Measurements from ENCODE around the gene SULT6B1.
A peak's percentile ranks its signal among the peaks of the same experiment; 100 is the strongest.
"Not testable (repeated sequence)": the region's sequence is repeated elsewhere in the genome, so short reads cannot be mapped to it uniquely, and the experiment has no call there.

Gene SULT6B1

GRCh38 chr2:37196320-37197195 is 8.1 kb upstream of the SULT6B1 start, which contains the start of gene CEBPZOS:
CEBPZOS (plus strand) TSS chr2:37196496; CDS start chr2:37199705, 3,209 bp downstream.
- peak; percentile 75 for DNase-seq (ENCODE audit: low read depth, low spot score)

- not testable (repeated sequence) for DNase-seq (ENCODE audit: low read depth, low spot score)
Measured at GRCh38 chr2:37195862-37196319, 7.4 kb upstream of the SULT6B1 start.

GRCh38 chr2:37192551-37192950 is 4.1 kb upstream of the SULT6B1 start:
- DNase-seq (ENCODE audit: low read depth, low spot score) = no peak

GRCh38 chr2:37191747-37192146 is 3.3 kb upstream of the SULT6B1 start:
- DNase-seq (ENCODE audit: low read depth, low spot score) = no peak

DNA sequence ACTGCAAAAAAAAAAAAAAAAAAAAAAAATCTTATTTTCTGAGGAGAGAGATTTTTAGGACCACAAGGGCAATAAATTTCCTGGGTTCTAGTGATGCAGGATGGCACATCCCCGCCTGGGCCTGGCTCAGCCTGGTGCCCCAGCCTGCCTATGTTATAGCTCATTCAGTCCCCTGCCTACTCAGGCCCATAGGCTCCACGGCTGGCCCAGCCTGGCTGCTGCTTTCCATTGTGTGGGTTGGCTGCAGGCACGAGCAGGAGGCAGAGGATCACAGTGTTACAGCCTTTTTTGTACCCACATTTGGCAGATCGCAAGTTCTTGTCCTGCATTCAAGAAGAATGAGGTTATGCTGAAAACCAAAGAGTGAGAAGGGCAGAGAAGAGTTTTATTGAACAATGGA is 2.8 kb upstream of the SULT6B1 start:
- DNase-seq (ENCODE audit: low read depth, low spot score) = no peak

DNA sequence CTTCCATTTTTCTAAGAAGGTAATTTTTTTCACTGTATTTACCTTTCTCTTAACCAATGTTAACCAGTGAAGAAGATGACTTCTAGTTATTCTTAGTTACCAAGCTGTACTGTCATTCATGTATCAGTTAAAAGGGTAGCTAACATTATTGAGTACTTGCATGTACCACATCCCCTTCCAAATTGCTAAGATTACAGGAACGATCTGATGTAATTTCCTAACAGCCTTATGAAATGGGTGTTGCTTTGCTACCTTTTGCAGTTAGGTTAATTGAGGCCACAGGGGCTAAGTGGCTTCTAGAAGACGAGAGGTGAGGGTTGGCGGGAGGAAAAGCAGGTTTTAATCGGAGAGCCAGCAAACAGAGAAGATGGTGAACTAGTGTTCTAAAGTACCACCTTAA is 1.8 kb upstream of the SULT6B1 start:
- no peak for DNase-seq (ENCODE audit: low read depth, low spot score)

GRCh38 chr2:37189452-37190153 is 1.1 kb upstream of the SULT6B1 start:
- DNase-seq (ENCODE audit: low read depth, low spot score) = no peak

DNA sequence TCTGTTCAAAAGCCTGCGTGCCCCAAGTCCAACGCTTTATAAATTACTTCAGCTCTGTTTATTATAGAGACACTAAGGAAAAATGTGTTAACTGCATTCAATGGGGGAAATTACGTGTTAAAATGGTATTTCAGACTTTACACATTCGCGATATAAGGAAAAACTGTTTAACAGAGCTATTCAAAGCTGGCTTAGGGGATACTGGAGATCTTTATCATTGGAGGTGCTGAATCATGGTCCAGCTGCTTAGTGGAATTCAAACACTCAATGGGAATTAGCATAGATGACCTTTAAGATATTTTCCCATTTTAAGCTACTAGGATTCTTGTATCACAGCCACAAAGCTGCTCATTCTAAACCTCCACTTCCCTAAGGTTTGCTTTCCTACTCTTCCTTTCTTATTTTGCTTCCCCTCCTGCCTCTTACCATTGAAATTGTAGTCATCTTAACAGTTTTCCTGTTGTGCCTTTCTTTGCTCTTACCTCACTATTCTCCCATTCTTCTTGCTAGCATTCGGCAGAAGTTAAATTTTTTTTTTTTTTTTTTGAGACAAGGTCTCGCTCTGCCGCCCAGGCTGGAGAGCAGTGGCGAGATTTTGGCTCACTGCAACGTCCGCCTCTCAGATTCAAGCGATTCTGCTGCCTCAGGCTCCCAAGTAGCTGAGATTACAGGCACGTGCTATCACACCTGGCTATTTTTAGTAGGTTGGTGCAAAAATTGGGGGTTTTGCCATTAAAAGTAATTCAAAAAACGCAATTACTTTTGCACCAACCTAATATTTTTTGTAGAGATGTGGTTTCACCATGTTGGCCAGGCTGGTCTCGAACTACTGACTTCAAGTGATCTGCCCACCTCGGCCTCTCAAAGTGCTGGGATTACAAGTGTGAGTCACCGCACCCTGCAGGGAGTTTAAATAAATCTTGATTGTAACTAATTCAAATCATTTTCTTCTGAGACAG is 6.5 kb downstream of the SULT6B1 start:
- no peak for DNase-seq (ENCODE audit: low read depth, low spot score)

GRCh38 chr2:37180640-37181039 is 7.8 kb downstream of the SULT6B1 start:
- no peak for DNase-seq (ENCODE audit: low read depth, low spot score)

DNA sequence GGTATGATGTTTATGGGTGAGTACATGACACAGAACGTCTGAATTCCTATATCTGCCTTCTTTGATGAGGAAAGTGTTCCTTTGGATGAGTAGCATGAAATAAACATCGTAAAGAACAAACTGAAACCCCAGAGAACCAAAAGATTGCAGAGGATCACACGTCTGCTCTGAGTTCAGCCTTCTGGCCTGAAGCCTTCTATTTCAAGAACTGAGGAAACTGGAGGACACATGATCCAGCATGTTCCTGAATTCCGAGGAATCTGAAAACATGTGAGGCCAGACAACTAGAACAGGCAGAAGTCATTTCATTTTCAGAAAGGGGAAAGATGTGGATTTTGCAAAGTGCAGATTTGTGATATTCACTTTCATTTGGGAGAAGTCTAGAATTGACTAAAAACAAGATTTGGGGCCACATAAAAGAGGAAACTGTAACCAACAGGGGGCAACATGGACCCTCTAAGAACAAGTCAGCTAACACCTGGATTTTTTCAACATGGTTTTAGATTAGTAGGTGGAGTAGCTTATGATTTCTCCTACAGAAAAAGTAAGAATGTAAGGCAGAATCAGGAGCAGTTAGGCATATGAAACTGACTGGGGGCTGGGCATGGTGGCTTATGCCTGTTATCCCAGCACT is 8.3 kb downstream of the SULT6B1 start:
- DNase-seq (ENCODE audit: low read depth, low spot score) = no peak

DNA sequence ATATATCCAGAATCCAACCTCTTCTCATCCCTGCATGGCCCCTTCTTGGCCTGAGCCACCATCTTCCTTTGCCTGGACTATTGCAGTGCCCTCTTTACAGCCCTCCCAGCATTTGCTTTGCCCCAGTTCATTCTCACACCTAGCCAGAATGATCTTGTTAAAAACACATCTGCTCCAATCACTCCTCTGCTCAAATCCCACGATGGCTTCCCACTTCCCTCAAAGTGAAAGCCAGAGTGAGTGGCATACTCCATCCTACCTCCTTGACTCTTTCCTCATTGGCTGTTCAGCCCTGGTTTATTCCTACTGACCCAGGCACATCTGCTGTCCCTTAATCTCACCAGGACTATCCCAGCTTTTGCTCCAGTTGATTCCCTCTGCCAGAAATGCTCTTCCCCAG is 14.7 kb downstream of the SULT6B1 start:
- no peak for DNase-seq (ENCODE audit: low read depth, low spot score)

DNA sequence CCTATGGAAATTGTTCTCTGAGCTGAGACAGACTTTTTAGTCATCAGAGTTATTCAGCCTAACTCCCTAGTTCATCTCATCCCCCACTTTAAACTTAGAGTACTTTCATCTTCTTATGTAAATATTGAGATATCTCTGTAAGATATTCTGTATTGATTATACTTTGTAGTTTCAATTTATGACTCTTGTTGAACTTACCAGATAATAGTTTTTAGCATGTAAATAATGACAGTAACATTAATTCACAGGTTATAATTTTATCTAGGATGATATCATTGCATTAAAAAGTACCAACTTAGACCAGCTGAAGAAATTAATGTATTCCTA is 16.9 kb downstream of the SULT6B1 start:
- DNase-seq (ENCODE audit: low read depth, low spot score) = no peak

GRCh38 chr2:37168217-37168981 is 20.1 kb downstream of the SULT6B1 start:
- DNase-seq (ENCODE audit: low read depth, low spot score) = no peak

DNA sequence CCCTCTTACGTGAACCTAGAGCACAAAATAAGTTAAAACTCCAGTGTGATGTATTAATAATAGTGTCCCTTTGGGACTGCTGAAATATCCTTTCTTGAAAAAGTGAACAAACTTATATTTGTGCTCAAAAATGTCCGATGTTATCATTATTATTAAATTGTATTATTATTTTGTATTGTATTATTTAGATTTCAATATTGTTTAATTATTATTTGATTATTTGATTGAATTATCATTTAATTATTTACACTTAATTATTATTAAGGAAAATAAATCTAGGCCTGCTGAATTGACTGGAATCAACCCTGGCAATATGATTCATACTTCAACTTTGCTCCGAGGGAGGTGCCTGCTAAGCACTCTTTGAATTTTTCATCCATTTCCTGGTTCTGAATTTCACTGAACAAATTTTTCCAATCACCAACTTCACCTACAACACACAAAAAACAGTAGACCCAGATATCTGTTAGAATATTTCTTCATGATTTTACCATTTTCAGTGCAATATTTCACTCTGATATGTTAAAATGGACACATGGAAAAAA is 20.8 kb downstream of the SULT6B1 start:
- no peak for DNase-seq (ENCODE audit: low read depth, low spot score)

GRCh38 chr2:37164757-37165156 is 23.7 kb downstream of the SULT6B1 start:
- DNase-seq (ENCODE audit: low read depth, low spot score) = no peak

DNA sequence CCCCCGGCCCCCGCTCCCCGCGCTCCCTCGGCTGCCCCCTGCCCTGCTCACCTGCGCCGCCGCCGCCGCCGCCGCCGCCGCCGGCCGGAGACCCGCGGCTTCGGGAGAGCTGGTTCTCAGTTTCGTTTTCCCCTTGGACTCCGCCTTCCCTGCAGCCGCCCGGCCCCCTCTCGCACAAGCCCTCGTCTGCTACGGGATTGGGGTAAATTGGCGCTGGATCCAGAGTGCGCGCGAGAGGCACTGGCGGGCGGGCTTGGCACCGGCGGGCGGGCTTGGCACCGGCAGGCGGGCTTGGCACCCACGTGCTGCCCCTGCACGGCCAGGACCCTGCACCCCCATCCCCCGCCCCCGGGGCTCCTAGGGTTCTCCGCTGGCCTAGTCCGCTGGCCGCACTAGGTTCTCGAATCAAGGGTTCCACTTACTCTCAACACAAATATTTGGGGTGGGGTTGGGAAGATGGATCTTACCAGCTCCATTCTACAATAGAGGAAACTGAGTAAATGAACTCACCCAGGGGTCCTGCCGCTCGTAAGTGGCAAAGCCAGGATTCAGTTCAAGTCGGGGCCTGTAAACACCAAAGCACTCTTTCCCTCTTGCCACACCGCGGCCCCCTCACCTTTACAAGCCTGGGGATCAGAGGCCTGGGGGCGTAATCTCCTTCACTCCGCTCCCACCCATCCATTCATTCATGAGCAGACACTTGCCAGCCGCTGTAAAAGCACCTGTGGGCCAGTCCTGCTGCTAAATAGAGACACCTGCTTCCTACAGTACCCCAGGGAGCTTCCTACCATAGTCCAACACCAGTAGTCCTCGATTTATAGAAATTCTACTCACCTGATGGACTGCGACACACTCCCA is 31.4 kb downstream of the SULT6B1 start, which contains the start of gene EIF2AK2:
Gene EIF2AK2 (minus strand): TSS at position 124 of the 858 bp plus-strand sequence. CDS start 9,174 bp downstream, outside the sequence.
- peak; percentile 60 for DNase-seq (ENCODE audit: low read depth, low spot score)

DNA sequence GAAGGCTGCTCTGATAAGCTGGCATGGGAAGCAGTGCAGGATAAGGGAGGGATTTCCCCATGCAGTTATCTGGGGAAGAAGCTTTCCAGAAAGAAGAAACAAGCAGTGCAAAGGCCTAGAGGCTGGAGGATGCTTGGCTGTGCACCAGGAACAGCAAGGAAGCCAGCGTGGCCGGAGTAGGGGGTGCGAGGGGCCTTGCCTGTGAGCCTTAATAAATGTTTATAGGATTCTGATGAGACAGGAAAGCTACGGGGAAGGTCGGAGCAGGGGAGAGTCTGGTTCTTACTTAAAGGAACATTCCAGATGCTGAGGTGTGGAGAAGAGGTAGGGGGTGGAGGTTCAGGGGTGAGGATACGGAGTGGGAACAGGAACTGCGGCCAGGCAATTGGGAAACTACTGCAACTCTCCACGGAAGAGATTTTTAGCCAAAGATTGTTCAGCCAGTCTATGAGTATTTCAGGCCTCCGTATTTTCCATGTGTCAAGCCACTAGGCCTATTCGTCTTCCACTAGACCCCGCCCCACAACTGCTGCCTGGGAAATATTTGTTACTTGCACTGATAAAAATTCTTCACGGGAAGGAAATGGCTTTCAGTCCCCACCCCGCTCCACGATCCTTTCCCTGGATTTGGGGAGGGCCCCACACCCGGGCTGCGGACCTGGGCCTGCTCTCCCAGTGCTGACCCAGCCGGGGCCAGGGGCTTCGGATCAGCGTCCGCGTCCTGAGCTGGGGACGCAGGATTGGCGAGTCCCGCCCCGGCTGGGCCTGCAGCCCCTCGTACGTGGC is 32.2 kb downstream of the SULT6B1 start:
- DNase-seq (ENCODE audit: low read depth, low spot score) = no peak

DNA sequence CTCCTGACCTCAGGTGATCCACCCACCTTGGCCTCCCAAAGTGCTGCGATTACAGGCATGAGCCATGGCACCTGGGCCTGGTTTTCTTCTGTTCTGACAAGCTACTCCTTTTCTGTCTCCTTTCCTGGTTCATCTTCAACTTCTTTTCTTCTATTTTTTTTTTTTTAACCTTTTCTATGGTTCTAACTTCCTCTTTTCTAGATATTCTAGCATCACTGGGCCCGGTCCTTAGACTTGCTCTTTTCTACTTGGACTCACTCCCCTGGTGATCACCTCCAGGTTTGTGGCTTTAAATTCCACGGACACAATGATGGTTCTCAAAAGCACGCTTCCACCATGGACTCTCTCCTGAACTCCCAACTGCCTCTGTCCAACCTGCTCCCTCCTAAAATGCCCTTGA is 33.7 kb downstream of the SULT6B1 start:
- no peak for DNase-seq (ENCODE audit: low read depth, low spot score)
